Thyroid gland (tissue), 4 donors: ENCODE data around the gene SPANXA1.
"Not testable (repeated sequence)": the region's sequence is repeated elsewhere in the genome, so short reads cannot be mapped to it uniquely, and the experiment has no call there.

Experiments
- CTCF ChIP-seq, 6 experiments: fragments of 200-600 bp in 3 of 6; fragments of 450-650 bp in 3 of 6; sonication (generic) in 3 of 6; IDR thresholded peaks; one replicate each; pipeline ENCODE4 v1.5.1; 2016 to 2019; ENCODE audit warnings: antibody characterized with exemption in 6 of 6, mild to moderate bottlenecking in 2 of 6, inconsistent platforms in 1 of 6, moderate library complexity in 1 of 6
- POLR2A ChIP-seq, 2 donors: fragments of 450-650 bp; IDR thresholded peaks; one replicate each; pipeline ENCODE4 v1.6.1; 2017; ENCODE audit warnings: antibody characterized with exemption in 2 of 2, mild to moderate bottlenecking in 2 of 2, moderate library complexity in 1 of 2

- not testable (repeated sequence) for TF ChIP-seq CTCF, POLR2A (IDR thresholded peaks at IDR 0.05)
These were observed 4.9 kb upstream of the SPANXA1 start, which contains the start of gene SPANXA2 for GRCh38 chrX:141589408-141589807.
